DOHH2 (cell line): ENCODE data around the gene PIWIL4.

Experiments used
- H3F3A ChIP-seq: fragments of 200-600 bp; sonication (generic), shearing (Covaris generic); 2 replicates; pipeline ENCODE4 v1.6.0; 2016; ENCODE audit warnings: antibody characterized with exemption, mild to moderate bottlenecking; ENCODE audit not compliant: control insufficient read depth, insufficient read depth
- H3K27ac ChIP-seq: fragments of 200-600 bp; sonication (generic); 2 replicates; pipeline ENCODE4 v1.5.1; 2014; ENCODE audit warnings: low read depth, mild to moderate bottlenecking, low read length, moderate library complexity
- H3K27me3 ChIP-seq: fragments of 200-600 bp; sonication (generic); 2 replicates; pipeline ENCODE4 v1.6.1; 2014; ENCODE audit warnings: mild to moderate bottlenecking, low read length, mixed read lengths; ENCODE audit not compliant: control insufficient read depth
- H3K36me3 ChIP-seq: fragments of 200-600 bp; sonication (generic); 2 replicates; pipeline ENCODE4 v1.6.1; 2014; ENCODE audit warnings: mild to moderate bottlenecking, low read length, moderate library complexity, mixed read lengths; ENCODE audit not compliant: control insufficient read depth
- H3K4me1 ChIP-seq: fragments of 200-600 bp; sonication (generic); 2 replicates; pipeline ENCODE4 v1.6.1; 2014; ENCODE audit warnings: mild to moderate bottlenecking, low read length, mixed read lengths; ENCODE audit not compliant: control insufficient read depth
- H3K4me2 ChIP-seq: fragments of 200-600 bp; sonication (generic); 2 replicates; pipeline ENCODE4 v1.6.0; 2014; ENCODE audit warnings: mild to moderate bottlenecking, low read length, moderate library complexity
- H3K4me3 ChIP-seq: fragments of 200-600 bp; sonication (generic); 2 replicates; pipeline ENCODE4 v1.5.1; 2014; ENCODE audit warnings: mild to moderate bottlenecking, low read length, mixed read lengths
- H3K79me2 ChIP-seq: fragments of 200-600 bp; sonication (generic); 2 replicates; pipeline ENCODE4 v1.6.1; 2014; ENCODE audit warnings: mild to moderate bottlenecking, low read length, mixed read lengths; ENCODE audit not compliant: control insufficient read depth
- H3K9me2 ChIP-seq: fragments of 200-600 bp; sonication (generic); replicated peaks from 2 replicates; pipeline ENCODE4 v1.6.1; 2014; ENCODE audit warnings: mild to moderate bottlenecking, low read length, mixed read lengths; ENCODE audit not compliant: control insufficient read depth
- H3K9me3 ChIP-seq: fragments of 200-600 bp; sonication (generic); 2 replicates; pipeline ENCODE4 v1.6.1; 2014; ENCODE audit warnings: antibody characterized with exemption, low read length, mixed read lengths; ENCODE audit not compliant: control insufficient read depth, insufficient read depth
- H4K20me1 ChIP-seq: fragments of 200-600 bp; sonication (generic); 2 replicates; pipeline ENCODE4 v1.6.0; 2014; ENCODE audit warnings: low read depth, mild to moderate bottlenecking, antibody characterized with exemption, low read length, moderate library complexity; ENCODE audit not compliant: control insufficient read depth, insufficient read depth
- CTCF ChIP-seq: fragments of 200-600 bp; sonication (generic); IDR thresholded peaks from one replicate; pipeline ENCODE4 v1.5.1; 2014; ENCODE audit warnings: antibody characterized with exemption, mild to moderate bottlenecking, low read depth, low read length; ENCODE audit not compliant: poor library complexity, severe bottlenecking
- EZH2phosphoT487 ChIP-seq: fragments of 200-600 bp; sonication (generic); IDR thresholded peaks from 2 replicates; pipeline ENCODE4 v1.6.1; 2017; ENCODE audit warnings: borderline replicate concordance, mild to moderate bottlenecking, antibody characterized with exemption, low read length, moderate library complexity, mixed read lengths

The PIWIL4 gene

GRCh38 chr11:94650756-94651155 is 83.6 kb downstream of the PIWIL4 start:
- Histone ChIP-seq H3K4me3 (no peak overlapping the region), H3K9me3 (no peaks in the 10 kb centered on the region), H3K4me1 (no peaks in the 10 kb centered on the region), H3K27ac (no peak overlapping the region), H3K4me2 (no peak overlapping the region), H3K9me2 (no peaks in the 10 kb centered on the region), H4K20me1 (no peaks in the 10 kb centered on the region), H3K36me3 (no peaks in the 10 kb centered on the region), H3K27me3 (peaks cover 3% of the 10 kb centered on the region; the same call in 1 of the 2 replicates), H3F3A (no peaks in the 10 kb centered on the region), H3K79me2 (no peaks in the 10 kb centered on the region)
- TF ChIP-seq CTCF (no peak), EZH2phosphoT487 (no peak)

DNA sequence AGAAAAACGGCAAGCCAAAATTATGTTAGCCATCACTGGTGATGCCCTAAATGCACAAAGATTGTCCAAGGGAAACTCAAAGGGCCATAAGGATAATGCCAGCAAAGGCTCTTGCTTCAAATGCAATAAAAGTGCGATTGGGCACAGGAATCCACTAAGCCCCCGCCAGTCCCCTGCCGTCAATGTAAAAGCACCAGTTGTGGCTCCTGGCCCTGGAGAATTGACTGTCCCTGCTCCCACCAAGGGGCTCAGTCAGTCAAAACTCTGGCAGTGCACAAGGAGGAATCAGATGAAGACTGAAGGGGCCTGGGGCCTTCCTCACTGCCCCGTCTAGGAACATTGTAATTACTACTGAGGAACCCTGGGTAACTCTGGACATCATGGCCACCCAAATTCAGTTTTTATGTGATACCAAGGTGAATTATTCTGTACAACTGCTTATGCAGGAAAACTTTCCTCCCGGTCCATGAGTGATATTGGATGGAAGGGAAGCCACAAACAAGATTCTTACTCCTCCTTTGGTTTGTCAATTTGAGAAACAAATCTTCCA is 85.6 kb downstream of the PIWIL4 start:
- no peaks in the 10 kb centered on the region for H3K36me3 ChIP-seq

DNA sequence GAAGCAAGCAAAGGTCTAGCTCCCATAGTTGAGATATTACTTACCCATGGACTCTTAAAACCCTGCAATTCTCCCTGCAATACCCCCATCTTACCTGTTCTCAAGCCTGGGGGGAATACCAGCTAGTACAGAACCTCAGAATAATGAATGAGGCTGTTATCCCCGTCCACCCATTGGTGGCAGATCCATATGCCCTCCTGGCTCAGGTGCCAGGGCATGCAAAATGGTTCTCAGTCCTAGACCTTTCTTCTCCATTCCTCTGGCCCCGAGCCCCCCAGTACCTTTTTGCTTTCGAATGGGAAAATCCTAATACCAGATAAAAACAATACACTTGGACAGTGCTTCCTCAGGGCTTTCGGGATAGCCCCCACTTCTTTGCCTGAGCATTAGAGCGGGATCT is 86.4 kb downstream of the PIWIL4 start:
- H3K4me1 ChIP-seq: no peaks in the 10 kb centered on the region
- peaks cover 3% of the 10 kb centered on the region; the same call in 1 of the 2 replicates for H3K27me3 ChIP-seq
- TF ChIP-seq EZH2phosphoT487 (no peak), CTCF (no peak)
- no peak overlapping the region for H3K4me3 ChIP-seq
- no peak overlapping the region for H3K4me2 ChIP-seq
- H4K20me1 ChIP-seq: no peaks in the 10 kb centered on the region
- H3K79me2 ChIP-seq: no peaks in the 10 kb centered on the region
- H3K27ac ChIP-seq: no peak overlapping the region
- no peaks in the 10 kb centered on the region for H3F3A ChIP-seq
- no peaks in the 10 kb centered on the region for H3K9me3 ChIP-seq
- no peaks in the 10 kb centered on the region for H3K36me3 ChIP-seq
- no peaks in the 10 kb centered on the region for H3K9me2 ChIP-seq

More for the DNA sequence above, 85.6 kb downstream of the PIWIL4 start:
- H3K27me3 ChIP-seq: peaks cover 3% of the 10 kb centered on the region; the same call in 1 of the 2 replicates
- no peaks in the 10 kb centered on the region for H3K9me2 ChIP-seq
- no peak for TF ChIP-seq CTCF
- TF ChIP-seq EZH2phosphoT487: no peak
- no peaks in the 10 kb centered on the region for H3K9me3 ChIP-seq
- H3F3A ChIP-seq: no peaks in the 10 kb centered on the region
- no peak overlapping the region for H3K27ac ChIP-seq
- no peak overlapping the region for H3K4me3 ChIP-seq
- no peaks in the 10 kb centered on the region for H3K79me2 ChIP-seq
- H4K20me1 ChIP-seq: no peaks in the 10 kb centered on the region
- H3K4me1 ChIP-seq: no peaks in the 10 kb centered on the region
- H3K4me2 ChIP-seq: no peak overlapping the region
